Measurements from ENCODE around the gene ARL10.
"Not testable (repeated sequence)": the region's sequence is repeated elsewhere in the genome, so short reads cannot be mapped to it uniquely, and the experiment has no call there.

Gene ARL10

DNA sequence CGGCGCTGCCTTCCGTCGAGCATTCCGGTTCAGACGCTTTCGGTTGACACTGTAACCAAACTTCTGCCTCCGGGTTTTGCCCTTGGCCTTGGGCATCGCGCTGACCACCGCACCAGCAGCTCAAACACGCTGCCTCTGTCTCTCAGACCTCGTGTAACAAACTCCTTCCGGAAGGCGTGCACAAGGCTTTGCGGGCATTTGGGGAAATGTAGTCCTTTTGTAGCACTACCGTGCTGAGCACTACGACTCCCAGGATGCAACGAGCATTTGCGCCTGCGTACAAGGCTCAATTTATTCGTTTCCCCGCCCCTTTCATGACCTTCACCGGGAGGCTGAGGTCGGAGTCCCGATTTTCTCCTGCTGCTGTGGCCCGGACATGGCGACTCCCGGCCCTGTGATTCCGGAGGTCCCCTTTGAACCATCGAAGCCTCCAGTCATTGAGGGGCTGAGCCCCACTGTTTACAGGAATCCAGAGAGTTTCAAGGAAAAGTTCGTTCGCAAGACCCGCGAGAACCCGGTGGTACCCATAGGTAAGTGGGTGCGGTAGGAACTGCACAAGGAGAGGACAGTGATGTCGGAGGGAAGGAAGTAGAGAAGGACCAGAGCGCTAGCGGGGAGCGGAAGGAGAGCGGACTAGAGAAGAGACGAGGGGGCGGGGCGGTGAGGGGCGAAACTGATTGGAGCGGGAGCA, 23.3 kb downstream of the ARL10 start, which contains the start of the genes HIGD2A and NOP16:
TSS of gene HIGD2A (plus strand) at position 308 of the 691 bp plus-strand sequence. CDS start at position 377, 69 bp downstream.
TSS of gene NOP16 (minus strand) at position 155 of the 691 bp plus-strand sequence. CDS start at position 96, 59 bp downstream.
- DNase-seq (ENCODE audit: low read depth, low spot score): peak; percentile 99

- DNase-seq (ENCODE audit: low read depth, low spot score): no peak
These were observed 24.1 kb downstream of the ARL10 start for GRCh38 chr5:176389135-176390123.

DNA sequence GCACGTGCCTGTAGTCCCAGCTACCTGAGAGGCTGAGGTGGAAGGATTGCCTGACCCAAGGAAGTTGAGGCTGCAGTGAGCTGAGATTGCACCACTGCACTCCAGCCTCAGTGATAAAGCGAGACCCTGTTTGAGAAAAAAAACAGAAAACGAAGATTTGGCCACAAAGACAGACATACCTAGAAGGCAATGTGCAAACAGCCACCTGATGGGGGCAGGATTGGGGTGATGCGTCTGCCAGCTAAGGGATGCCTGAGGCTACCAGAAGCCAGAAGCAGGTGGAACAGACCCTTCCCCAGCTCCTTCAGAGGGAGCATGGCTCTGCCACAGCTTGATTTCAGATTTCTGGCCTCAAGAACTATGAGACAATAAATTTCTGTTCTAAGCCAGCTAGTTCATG, 26.2 kb downstream of the ARL10 start:
- DNase-seq (ENCODE audit: low read depth, low spot score): no peak

DNA sequence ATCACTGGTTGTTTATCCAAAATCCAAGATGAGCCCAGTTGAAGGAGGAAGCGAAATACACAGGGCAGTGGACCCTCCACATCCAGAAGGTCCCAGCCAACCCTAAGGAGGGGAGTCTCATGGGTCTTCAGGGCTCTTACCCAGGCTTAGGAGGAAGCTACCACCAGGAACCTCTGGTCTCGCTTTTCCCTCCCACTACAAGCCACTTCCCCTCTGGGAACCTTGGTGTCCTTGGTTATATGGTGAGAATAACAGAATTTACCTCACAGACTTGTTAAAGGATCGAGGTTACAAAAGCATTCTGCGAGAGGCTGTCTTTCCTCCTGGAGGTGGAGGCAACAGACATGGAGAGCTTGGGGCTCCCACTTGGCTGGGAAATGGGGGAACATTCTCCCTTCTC, 26.7 kb downstream of the ARL10 start:
- no peak for DNase-seq (ENCODE audit: low read depth, low spot score)

- DNase-seq (ENCODE audit: low read depth, low spot score): no peak
These were observed 27.2 kb downstream of the ARL10 start for GRCh38 chr5:176392526-176392925.

GRCh38 chr5:176394096-176394495, 28.8 kb downstream of the ARL10 start:
- DNase-seq (ENCODE audit: low read depth, low spot score): no peak

DNA sequence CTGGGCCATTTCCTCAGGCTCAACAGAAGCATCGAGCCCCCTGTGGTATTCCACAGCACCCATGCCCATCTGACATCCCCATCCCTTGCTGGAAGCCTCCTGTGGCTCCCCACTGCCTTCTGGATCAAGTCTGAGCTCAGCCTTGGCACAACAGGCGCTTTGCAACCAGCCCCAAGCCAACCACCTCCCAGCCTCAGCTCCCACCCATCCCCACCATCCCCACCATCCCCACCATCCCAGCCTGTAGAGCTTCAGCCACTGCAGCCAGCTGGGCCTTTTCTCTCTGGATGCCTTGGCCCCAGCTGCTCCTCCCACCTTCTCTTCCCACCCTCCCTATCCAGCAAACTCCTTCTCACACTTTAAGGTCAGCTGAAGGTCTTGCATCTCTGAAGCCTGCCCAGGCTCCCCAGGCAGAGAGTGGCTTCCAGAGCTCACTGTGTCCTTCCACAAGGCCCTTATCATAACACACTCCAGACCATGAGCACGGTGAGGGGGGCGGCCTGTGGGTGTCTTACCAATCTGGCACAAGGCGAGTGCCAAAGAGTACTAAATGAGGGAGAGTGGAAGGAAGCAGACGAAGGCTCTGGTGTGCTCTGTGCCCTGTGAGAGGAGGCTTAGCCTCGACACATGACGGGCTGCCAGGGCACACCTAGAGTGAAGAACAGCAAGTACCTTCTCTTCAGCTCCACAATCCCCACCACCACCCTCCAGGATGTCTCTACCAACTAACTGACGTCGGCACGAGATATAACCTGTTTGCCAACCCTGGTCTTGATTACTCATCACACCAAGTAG, 29.8 kb downstream of the ARL10 start:
- DNase-seq (ENCODE audit: low read depth, low spot score): no peak

DNA sequence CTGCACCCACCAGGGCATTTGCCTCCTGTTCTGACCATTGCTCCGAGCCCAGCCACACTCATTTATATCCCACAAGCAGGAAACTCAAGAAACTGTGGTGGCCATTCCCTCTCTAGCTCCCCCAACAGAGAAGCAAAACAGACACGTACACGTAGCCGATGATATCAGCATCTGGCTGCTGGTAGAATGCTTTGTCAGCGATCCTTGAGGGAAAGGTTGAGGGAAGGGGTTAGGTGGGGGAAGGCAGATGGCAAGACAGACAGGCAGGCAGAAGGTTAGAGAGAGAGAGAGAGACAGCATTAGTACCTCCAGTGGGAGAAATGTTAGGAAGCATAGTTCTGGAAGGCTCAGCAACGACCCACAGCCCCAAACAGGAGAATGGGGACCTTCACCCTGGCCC, 31.0 kb downstream of the ARL10 start:
- DNase-seq (ENCODE audit: low read depth, low spot score): no peak

DNA sequence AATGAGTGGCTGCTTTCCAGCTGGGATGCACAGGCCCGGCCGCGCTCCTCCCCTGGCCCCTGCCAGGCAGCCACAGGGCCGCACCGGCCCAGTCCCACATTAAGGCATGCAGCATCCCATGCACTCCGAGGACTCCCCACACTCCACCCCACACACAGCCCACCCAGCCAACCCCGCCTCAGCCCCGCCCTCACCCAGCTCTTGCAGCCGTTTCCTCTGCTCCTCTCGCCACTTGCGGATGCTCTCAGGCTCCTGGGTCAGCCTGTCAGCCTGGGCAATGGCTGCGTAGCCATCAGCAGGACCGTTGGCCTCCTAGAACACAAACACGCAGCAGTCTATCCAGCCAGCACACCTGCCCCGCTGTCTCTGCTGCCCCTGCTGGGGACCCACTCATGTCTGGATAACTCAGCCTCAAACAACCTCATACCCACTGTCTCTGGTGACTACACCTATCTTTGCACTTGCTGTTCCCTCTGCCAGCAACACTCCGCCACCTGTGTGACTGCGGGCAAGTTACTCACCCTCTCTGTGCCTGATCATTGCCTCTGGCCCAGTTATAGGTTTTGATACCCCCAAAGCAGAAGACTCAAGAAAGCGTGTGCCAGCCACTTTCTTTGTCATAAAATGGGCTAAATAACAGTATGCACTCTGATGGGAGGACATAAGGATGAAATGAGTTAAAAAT, 32.6 kb downstream of the ARL10 start:
- no peak for DNase-seq (ENCODE audit: low read depth, low spot score)

- no peak for DNase-seq (ENCODE audit: low read depth, low spot score)
These were observed 35.3 kb downstream of the ARL10 start for GRCh38 chr5:176400382-176401156.

DNA sequence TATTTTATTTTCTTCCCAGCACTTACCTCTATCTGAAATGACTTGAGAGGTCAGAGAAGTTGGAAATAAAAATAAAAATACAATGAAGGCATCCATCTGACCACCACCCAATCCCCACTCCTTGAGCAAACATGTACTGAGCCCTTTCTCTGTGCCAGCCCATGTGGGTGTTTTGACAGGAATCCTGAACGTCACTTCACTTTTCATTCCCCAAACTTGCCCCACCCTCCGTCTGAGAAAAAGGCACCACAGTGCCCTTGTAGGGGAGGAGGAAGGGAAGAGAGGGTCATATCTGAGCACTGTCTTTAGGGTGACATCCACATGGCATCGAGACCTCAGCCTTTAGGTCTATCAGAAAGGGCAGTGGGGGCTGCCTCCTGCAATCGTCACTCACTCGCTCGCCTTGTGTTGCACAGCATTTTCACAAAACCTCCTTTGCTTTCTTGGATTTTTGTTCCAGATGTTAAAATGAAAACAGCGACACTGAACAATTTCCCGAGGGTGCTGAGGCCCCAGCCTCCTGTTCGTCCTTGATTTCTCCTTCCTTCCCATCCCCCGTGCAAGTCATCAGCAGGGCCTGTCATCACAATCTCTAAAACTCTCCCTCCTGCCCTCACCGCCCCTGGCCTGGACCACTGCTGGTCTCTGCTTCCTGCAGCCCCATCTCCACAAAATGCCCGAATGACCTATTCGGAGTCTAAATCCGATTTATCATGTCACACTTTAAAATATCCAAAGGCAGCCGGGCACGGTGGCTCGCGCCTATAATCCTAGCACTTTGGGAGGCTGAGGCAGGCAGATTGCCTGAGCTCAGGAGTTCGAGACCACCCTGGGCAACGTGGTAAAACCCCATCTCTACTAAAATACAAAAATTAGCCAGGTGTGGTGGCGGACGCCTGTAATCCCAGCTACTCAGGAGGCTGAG, 36.3 kb downstream of the ARL10 start:
- DNase-seq (ENCODE audit: low read depth, low spot score): no peak

DNA sequence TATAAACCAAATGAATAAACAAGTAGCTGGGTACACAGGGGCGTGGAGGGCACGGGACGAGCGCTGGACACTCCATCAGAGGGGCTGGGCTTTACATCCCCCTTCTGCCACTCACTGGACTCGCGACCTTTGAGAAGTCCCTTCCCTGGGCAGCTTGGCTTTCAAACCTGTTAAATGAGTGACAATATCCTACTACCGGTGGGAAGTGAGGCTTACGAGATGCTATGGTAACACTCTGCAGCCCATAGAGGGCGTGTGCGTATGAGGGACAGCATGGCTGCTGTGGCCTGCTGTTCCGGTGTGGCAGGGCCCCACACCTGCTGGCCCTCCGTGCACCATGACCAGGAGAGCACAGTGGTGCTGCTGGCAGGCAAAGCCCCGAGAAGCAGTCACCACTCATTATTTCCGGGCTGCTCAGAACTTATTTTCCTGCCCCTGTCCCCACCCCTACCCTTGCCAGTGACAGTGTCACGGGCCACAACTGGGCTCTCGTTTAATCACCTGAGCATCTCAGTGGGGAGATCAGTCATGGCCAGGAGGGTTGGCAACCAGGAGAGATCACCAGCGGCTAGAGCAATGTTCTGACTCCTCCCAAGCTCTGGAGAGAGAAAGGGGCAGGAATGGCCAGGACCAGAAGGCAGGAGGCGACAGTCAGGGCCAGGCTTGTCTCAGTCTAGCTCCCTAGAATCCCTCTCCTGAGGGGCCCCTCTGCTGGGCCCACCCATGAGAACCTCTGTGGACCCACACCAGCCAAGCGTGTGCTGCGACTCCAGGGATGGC, 40.6 kb downstream of the ARL10 start:
- no peak for DNase-seq (ENCODE audit: low read depth, low spot score)

- no peak for DNase-seq (ENCODE audit: low read depth, low spot score)
These were observed 41.3 kb downstream of the ARL10 start for GRCh38 chr5:176406436-176407052.

- DNase-seq (ENCODE audit: low read depth, low spot score): no peak
These were observed 42.4 kb downstream of the ARL10 start for GRCh38 chr5:176407456-176408251.

DNA sequence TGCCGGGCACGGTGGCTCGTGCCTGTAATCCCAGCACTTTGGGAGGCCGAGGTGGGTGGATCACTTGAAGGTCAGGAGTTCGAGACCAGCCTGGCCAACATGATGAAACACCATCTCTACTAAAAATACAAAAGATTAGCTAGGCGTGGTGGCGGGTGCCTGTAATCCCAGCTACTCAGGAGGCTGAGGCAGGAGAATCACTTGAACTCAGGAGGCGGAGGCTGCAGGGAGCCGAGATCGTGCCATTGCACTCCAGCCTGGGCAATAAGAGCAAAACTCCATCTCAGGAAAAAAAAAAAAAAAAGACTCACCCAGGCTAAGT, 42.9 kb downstream of the ARL10 start:
- not testable (repeated sequence) for DNase-seq (ENCODE audit: low read depth, low spot score)

DNA sequence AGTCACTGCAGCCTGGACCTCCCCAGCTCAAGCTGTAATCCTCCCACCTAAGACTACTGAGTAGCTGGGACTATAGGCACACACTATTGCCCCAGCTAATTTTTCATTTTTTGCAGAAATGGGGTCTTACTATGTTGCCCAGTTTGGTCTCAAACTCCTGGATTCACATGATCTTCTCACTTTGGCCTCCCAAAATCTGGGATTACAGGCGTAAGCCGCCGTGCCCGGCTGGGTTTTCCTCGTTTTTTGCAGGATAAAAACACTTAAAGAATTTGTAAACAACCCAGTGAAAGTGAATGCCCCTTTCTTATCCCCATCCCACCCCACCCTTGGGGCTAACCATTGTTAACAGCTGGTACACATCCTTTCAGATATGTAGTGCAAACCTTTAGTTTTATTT, 43.3 kb downstream of the ARL10 start:
- DNase-seq (ENCODE audit: low read depth, low spot score): no peak

- no peak for DNase-seq (ENCODE audit: low read depth, low spot score)
These were observed 44.5 kb downstream of the ARL10 start for GRCh38 chr5:176409765-176410164.
